GM18873 (cell line): Measurements from ENCODE around the gene ALG14.
"Not testable (repeated sequence)": the region's sequence is repeated elsewhere in the genome, so short reads cannot be mapped to it uniquely, and the experiment has no call there.

Experiments
- ATAC-seq: cut with Tn5 transposase; IDR thresholded peaks from one replicate; pipeline ENCODE4 v1.9.1; 2021; ENCODE audit warnings: mild to moderate bottlenecking, moderate library complexity, moderate number of reproducible peaks; ENCODE audit not compliant: unreplicated experiment, low FRiP score

Gene ALG14

GRCh38 chr1:95013950-95014574, 58.7 kb downstream of the ALG14 start:
- no peak for ATAC-seq

- no peak for ATAC-seq
Observed at GRCh38 chr1:95012389-95012788, 60.4 kb downstream of the ALG14 start.

- no peak for ATAC-seq
Observed at GRCh38 chr1:95010158-95010557, 62.6 kb downstream of the ALG14 start.

- no peak for ATAC-seq
Observed at GRCh38 chr1:95007687-95008086, 65.1 kb downstream of the ALG14 start.

GRCh38 chr1:95006681-95007080, 66.1 kb downstream of the ALG14 start:
- no peak for ATAC-seq

GRCh38 chr1:95005584-95005983, 67.2 kb downstream of the ALG14 start:
- ATAC-seq, result no peak

- ATAC-seq, result no peak
Observed at GRCh38 chr1:95004013-95004412, 68.7 kb downstream of the ALG14 start.

- no peak for ATAC-seq
Observed at GRCh38 chr1:95003433-95003738, 69.4 kb downstream of the ALG14 start.

GRCh38 chr1:95002540-95003432, 70.0 kb downstream of the ALG14 start:
- ATAC-seq, result no peak

GRCh38 chr1:95002164-95002539, 70.6 kb downstream of the ALG14 start:
- no peak for ATAC-seq

- ATAC-seq, result no peak
Observed at GRCh38 chr1:94999456-95000131, 73.2 kb downstream of the ALG14 start.

GRCh38 chr1:94998748-94999147, 74.0 kb downstream of the ALG14 start:
- ATAC-seq, result no peak

- no peak for ATAC-seq
Observed at GRCh38 chr1:94998114-94998513, 74.6 kb downstream of the ALG14 start.

- not testable (repeated sequence) for ATAC-seq
Observed at GRCh38 chr1:94995536-94995935, 77.2 kb downstream of the ALG14 start.

GRCh38 chr1:94994805-94995204, 77.9 kb downstream of the ALG14 start:
- ATAC-seq, result no peak

- ATAC-seq, result no peak
Observed at GRCh38 chr1:94993931-94994645, 78.7 kb downstream of the ALG14 start.

- ATAC-seq, result no peak
Observed at GRCh38 chr1:94992863-94993563, 79.7 kb downstream of the ALG14 start.

- no peak for ATAC-seq
Observed at GRCh38 chr1:94992161-94992560, 80.6 kb downstream of the ALG14 start.

- ATAC-seq, result no peak
Observed at GRCh38 chr1:94989911-94990473, 82.8 kb downstream of the ALG14 start.

GRCh38 chr1:94989398-94989797, 83.4 kb downstream of the ALG14 start:
- no peak for ATAC-seq
